Stimulated activated CD4-positive, alpha-beta T cell treated with anti-CD3 and anti-CD28 coated beads, Interleukin-15, amount 100 ng/mL, for 24 hours (primary cell): ENCODE data around the gene DISP2.
A peak's percentile ranks its signal among the peaks of the same experiment; 100 is the strongest.

Source experiments
- DNase-seq: peaks from one replicate; pipeline ENCODE4 v3.0.0-alpha.2; 2020

Gene DISP2

DNA sequence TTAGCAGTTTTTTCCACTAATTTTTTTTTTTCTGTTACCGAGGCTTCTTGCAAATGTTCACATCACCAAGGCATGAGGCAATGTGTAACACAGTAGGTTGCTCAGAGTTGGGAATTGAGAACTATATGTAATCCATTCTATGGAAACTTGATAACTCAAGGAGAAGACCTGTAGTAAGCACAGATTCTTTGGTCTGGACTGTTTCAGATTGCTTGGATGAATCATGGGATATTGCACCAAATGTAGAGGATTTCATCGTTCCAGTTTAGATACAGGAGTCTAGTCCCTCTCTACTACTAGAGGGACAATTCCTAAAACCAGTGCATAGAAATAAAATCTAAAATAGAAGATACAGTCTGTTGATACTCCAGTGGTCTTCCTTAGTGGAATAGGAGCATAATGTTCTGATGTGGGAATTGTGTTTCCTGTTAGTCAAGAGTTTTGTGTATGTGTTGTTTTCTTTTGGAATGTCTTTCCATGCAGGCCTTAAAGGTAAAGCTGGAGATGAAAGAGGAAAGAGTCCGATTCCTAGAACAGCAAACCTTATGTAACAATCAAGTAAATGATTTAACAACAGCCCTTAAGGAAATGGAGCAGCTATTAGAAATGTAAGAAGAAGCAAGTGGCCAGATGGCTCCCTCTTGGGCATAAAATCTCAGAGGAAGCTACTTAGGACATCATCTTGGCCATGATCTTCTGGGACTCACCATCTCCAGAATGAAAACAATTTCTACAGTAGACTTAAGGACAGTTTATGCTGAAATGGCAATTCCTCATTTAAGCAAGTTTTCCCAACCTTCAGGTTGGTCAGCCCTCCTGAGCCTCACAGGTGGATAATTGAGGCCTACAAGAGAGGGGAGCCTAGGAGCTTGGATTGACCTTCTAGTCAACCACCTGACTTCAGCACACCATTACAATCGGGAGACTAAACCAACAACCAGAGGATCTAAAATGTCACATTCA is 35.2 kb downstream of the DISP2 start:
- no peak for DNase-seq

DNA sequence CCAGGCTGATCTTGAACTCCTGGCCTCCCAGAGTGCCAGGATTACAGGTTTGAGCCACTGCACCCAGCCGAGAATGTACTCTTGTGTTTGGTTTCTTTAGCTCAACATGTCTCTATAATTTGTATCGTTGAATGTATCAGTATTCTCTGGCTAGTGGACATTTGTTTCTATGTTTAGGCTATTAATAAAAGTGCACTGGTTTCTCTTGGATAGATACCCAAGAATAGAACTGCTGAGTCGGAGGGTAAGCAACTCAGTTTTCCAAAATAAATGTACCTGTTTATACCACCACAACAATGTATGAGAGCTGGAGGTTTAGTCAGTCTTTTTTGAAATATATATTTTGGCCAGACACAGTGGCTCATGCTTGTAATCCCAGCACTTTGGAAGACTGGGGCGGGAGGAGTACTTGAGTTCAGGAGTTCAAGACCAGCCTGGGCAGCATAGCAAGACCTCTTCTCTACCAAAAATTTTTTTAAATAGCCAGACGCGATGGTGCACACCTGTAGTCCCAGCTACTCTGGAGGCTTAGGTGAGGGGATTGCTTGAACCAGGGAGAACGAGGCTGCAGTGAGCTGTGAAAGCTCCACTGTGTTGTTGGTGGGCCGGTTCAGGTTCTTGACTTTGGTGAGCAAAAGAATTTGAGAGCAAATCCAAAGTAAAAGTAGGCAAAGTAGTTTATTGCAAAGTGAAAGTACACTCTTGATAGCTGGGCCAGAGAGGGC is 39.8 kb downstream of the DISP2 start:
- no peak for DNase-seq

DNA sequence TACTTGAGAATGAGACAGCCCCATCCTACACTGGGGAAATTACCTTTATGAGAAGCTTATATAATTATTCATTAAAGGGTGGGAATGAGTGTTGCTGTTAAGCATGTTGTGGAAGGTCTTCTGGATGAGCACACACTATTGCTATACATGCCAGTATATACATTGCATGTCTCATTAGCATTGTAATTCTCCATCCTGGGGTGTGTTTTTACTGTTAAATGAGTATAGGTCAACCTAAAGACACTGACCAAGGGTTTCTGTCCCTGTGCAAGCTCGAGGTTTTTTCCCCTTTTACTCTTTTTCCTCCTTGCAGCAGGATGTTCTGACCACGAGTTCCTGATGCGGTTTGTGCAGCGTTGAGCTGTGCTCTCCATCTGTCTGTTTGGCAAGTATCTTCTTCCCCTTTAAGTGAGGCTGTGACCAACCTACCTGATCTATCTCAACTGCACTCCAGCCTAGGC is 40.4 kb downstream of the DISP2 start:
- DNase-seq = peak; percentile 24

DNA sequence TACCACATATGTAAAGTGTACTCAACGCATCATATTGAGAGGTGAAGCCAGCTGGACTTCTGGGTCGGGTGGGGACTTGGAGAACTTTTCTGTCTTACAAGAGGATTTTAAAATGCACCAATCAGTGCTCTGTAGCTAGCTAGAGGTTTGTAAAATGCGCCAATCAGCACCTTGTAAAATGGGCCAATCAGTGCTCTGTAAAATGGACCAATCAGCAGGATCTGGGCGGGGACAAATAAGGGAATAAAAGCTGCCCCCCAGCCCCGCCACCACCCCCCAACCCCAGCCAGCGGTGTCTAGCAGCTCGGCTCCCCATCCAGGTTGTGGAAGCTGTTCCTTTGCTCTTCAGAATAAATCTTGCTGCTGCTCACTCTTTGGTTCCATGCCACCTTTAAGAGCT is 41.4 kb downstream of the DISP2 start:
- DNase-seq = no peak

DNA sequence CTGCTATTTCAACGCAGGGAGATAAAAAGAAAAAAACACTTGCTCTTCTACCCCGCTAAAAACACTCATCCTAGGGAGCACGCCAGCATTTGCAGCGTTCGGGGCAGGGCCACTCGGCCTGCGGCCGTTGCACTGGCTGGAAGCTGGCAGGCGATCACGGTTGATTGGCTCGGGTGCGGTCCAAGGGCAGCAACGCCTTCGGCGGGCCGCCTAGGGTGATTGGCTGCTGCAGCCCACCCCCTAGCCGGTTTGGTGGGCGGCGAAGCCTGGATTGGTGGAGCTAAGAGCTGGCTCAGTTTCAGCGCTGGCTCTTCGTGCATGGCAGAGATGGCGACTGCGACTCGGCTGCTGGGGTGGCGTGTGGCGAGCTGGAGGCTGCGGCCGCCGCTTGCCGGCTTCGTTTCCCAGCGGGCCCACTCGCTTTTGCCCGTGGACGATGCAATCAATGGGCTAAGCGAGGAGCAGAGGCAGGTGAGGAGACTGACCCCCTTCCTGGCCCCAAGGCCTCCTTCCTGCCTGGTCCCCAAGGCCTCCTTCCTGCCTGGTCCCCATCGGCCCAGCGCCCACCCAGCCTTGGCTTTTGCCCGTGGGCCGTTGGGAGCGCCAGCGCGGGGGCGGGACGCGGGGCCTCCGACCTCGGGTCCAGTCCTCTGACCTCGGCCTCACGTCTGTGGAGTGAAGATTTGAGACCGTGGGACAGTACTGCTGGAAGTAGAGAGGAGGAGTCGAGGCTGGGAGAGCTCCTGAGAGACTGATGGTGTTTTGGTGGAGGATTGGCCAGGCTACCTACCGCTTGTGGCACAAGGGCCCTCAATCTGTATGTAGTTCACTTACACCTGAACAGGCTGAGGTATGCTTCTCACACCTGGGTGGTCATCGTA is 47.7 kb downstream of the DISP2 start, which contains the start of gene IVD:
TSS of gene IVD (plus strand) at position 295 of the 881 bp plus-strand sequence. CDS start at position 328, 33 bp downstream.
- peak; percentile 96 for DNase-seq

DNA sequence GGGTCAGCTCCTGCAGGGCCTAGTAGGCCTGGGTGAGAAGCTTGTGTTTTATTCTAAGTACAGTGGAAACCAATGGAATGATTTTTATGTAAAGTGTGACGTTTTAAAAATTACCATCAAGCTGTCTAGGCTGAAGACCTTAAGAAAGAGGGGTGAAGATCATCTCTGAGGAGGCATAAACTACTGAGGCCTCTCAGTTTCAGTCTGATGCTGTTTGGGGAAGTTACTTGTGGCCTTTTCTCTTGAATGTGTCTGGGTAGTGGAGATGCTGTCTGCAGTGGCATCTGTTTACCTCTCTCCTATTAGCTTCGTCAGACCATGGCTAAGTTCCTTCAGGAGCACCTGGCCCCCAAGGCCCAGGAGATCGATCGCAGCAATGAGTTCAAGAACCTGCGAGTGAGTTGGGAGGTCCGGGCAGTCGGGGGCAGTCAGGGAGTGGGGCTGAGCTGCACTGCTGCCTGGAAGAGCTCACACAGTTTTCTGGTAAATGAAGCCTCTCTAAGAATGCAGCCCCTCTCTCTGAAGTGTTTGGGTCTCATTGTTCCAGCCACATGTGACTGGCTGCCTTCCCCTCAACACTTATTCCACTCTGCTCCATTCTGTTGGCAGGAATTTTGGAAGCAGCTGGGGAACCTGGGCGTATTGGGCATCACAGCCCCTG is 49.4 kb downstream of the DISP2 start:
- no peak for DNase-seq

DNA sequence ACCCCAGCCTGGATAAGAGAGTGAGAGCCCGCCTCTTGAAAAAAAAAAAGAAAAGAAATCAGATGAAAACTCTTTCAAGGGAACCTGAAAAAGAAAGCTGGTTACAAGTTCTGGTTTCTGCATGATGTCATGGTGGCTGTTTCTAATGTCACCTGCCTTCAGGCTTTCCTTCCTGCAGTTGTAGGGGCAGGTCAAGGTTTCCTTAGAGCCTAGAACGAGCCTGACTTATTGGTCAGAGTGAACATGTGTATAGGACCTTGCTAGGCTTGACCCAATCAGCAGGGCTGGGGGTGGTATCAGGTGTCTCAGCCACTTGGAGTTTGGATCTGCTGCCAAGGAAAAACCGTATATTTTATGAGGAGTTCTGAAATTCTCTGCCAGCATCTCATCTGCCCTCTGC is 51.3 kb downstream of the DISP2 start:
- no peak for DNase-seq

DNA sequence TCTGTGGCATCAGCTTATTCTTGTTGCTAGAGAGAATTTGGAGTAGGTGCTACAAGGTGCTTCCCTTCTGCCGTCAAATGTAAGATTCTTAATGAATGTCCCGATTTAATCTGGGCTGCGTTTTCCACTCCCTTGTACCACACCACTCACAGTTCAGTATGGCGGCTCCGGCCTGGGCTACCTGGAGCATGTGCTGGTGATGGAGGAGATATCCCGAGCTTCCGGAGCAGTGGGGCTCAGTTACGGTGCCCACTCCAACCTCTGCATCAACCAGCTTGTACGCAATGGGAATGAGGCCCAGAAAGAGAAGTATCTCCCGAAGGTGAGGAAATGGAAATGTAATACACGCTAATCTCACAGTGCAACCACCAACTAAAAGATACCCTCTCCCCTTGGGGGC is 52.5 kb downstream of the DISP2 start:
- no peak for DNase-seq

DNA sequence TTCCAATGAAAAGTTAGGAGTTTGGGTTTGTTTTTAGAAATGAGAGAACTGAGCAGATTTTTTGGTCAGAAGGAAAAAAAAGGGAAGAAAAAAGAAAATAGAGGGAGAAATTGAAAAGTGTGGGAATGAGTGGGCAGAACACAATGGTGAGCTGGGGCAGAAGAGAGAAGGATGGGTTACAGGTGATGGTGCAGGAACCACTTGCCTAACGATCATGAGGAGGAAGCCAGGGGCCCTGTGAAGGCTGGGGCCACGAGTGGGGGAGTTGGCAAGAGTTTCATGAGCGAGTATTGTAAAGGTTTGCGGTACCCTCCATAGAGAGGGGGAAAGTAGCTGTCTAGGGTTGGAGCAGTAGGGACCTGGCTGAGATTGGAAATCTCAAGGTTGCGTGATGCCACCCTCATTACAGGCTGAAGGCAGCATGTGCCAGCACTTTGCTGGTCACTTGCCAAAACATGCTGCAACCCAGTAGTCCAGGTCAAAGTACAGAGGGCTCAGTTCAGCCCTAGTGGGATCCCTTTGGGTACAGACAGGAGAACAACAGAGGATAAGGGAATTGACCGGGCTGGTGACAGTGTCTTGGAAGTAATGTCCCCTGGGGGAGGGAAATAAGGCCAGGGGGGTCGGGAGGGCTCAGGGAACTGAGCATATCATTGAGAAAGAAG is 54.2 kb downstream of the DISP2 start:
- no peak for DNase-seq

DNA sequence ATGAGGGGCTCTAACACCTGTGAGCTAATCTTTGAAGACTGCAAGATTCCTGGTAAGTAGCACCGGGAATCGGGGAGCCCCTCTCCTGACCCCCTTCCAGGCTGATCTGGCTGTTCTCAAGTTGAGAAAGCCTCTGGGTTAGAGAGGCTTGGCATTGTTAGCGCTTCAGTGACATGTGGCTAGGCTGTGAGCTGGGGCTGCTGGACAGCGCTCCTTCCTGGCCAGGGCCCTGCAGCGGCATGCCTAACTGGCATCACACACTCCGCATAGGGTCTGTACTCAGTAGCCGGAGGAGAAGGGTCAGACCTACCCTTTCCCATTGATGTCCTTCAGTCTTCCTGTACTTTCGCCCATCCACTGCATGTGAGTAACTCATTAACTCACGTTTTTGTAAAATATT is 55.0 kb downstream of the DISP2 start:
- no peak for DNase-seq

DNA sequence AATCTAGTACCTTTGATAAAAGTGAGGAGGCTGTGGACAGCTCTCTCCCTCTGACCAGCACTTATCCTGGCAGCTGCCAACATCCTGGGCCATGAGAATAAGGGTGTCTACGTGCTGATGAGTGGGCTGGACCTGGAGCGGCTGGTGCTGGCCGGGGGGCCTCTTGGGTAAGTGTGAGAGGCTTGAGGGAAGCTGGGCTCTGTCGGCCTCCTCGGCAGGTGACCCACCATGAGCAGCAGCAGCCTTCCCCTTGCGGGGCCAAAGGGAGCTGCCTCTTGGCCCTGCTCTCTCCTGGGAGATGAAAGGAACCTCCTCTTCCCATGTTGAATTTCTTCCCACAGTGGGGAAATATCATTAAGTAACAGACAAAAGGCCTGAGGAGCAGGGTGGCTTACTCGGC is 56.8 kb downstream of the DISP2 start:
- no peak for DNase-seq

DNA sequence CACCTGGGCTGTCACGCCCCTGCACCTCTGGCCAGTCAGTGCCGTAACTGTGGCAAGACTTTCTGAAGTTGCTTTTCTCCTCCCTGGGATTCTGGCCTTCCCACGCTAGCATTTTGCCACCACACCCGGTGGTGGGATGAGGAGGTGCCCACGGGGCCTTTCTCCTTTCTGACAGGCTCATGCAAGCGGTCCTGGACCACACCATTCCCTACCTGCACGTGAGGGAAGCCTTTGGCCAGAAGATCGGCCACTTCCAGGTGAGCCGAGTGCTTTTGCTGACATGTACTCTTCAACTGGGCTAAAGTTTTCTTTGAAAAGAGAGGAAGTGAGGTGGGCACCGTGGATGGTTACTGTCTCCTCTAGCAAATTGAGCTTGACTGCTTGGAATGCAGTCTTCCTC is 57.2 kb downstream of the DISP2 start:
- DNase-seq = no peak

DNA sequence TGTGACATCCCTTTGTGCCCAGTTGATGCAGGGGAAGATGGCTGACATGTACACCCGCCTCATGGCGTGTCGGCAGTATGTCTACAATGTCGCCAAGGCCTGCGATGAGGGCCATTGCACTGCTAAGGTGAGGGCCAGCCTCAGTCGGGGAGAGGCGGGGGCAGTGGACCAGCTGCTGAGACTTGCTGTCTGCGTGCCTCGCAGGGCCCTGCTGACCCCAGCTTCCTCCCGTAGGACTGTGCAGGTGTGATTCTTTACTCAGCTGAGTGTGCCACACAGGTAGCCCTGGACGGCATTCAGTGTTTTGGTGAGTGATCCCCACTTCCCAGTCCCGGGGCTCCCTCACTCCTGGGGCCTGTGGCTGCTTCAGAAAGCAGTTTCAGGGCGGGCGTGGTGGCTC is 58.0 kb downstream of the DISP2 start:
- no peak for DNase-seq

DNA sequence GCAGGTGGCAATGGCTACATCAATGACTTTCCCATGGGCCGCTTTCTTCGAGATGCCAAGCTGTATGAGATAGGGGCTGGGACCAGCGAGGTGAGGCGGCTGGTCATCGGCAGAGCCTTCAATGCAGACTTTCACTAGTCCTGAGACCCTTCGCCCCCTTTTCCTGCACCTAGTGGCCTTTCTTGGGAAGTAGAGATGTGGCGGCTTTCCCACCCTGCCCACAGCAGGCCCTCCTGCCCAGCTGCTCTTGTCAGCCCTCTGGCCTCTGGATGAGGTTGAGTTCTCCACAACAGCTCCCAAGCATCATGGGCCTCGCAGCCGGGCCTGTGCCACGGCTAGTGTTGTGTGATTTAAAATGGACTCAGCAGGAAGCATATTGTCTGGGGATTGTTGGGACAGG is 60.1 kb downstream of the DISP2 start:
- DNase-seq = no peak

DNA sequence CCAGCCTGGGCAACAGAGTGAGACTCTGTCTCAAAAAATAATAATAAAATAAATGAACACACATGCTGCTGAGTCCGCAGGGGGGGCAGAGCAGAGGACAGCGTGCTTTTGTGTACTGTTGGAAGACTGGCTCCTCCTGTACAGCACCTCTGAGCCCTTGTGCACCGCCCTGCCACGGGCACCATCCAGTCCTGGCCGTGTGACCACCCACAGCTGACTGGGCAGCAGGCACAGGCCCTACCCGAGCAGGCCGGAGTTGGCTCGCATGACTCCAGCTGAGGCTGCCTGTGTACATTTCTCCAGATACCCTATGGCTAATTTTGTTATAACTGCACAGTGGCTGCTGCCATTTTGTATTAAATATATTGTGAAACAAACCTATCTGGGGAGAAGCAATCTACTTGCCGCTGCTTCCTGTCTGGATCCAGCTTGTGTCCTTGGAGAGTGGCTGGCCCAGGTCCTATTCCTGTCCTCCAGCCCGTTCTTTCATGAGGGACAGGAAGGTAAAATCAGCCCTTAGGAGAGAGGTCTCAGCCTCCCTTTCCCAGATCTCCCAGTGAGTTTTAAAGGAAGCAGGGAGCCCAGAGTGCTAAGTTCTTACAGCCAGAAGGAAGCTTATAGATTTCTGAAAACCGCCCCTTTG is 62.2 kb downstream of the DISP2 start:
- DNase-seq = no peak

DNA sequence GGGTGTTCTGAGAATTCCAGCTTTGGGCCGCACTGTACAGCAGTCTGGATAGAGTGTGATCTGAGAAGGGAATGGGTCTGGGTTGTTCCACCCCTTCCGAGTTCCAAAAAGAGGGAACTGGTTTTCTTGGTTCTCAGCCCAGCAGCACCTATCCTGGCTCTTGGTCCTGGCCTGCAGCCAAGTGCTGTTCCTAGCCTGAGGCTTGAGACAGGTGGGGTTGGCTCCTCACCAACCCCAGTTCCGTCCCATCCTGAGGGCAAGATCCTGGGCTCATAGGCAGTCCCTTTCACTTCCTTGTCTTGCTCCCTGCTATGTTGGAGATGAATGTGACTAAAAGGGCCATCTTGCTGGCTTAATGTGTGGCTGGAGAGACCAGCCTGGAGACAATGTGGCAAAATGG is 62.8 kb downstream of the DISP2 start:
- DNase-seq = peak; percentile 13

DNA sequence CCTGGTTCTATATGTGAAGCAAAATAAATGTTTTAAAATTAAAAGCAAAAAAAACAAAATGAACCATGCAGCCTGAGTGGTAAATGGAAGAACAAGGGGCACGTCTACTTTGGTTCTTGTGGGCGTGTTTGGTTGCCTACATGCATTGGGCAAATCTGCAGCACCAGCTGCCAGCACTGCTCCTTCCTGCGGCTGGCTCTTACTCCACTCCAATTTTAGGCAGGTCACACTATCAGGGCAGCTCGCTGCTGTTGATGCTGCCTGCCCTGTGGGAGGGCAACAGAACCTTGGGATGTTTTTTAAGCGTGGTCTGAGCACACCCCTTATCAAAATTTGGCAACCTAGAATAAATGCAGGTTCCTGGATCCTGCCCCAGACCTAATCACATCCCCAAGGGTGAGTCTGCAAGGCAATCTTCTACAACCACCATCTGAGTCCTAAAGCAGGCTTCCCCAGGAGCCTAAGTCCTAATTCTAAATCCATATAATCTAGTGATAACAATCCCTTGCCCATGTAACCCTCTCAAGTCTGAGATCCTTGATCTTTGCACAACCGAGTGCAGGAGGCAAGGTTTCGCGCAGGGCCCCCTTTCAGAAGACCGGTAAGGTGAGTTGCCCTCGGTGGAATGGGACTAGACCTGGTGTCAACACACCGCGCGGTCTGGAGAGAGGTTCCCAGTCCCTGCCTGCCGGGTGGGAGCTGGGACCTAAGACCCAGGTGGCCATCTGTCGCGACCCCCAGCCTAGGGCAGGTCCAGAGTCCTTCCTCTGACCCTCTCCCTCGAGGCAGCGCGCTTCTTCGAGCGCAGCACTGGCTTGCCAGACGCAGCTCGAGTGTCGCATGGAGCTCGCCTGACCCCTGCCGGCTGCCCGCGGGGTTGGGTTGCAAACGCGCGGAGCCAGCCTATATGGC is 63.5 kb downstream of the DISP2 start:
- DNase-seq = peak; percentile 89

DNA sequence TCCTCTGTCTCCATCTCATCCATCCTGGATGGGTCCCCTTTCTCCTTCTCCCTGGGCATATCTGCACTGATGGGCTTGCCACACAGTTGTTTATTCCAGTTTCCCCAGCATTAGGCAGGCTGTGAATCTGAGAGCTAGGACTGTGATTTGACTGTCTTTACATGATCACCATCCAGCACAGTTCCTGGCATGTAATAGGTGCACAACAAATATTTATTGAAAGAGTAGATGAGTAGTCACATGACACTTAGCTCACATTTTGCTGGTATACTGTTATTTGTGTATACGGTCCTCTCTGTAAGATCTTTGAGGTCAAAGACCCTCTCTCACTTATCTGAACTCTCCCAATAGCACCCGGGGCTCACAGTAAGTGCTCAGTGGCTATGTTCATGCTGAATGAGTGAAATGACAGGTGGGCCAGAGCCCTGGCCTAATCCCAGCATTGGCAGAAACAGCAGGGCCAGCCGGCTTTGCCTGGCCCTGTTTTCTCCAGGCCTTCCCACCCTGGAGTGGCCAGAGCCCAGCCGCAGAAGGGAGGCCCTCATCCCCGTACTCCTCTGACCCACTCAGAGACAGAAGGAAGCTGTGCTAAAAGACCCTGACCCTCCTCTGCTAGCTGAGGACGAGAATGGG is 66.6 kb downstream of the DISP2 start:
- DNase-seq = no peak

DNA sequence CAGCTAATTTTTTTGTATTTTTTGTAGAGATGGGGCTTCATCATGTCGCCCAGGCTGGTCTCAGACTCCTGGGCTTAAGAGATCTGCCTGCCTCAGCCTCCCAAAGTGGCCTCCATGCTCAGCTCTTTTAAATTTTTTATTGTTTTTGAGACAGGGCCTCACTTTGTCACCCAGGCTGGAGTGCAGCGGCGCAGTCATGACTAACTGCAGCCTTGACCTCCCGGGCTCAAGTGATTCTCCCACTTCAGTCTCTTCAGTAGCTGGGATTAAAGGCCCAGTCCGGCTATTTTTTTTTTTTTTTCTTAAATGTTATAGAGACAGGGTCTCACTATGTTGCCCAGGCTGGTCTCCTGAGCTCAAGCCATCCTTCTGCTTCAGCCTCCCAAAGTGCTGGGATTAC is 67.7 kb downstream of the DISP2 start:
- no peak for DNase-seq

DNA sequence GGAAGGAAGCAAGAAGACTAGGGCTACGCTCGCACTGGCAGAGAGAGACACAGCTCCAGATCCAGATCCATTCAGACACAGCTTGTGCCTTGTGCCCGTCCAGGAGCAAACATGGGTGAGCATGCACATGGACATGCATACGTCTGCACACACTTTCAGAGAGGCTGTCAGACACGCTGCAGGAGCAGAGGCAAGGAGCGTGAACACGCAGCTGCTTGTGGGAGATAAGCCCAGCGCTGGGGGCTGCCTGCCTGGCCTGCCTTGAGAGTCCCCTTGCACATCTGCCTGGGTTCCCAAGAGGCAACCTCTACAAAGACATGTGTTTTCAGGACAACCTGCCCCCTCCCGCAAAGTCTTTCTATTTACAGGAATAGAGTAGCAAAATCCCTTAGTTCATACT is 69.2 kb downstream of the DISP2 start:
- no peak for DNase-seq
